Glomerular visceral epithelial cell (primary cell): ENCODE results near the gene ZMYND8.

Source experiments
- DNase-seq: peaks from one replicate; pipeline ENCODE4 v3.0.0-alpha.2; 2016; ENCODE audit errors: extremely low spot score

The ZMYND8 gene

GRCh38 chr20:47332381-47333206 lies 23.9 kb downstream of the ZMYND8 start:
- DNase-seq, result no peak

GRCh38 chr20:47330933-47331708 lies 25.4 kb downstream of the ZMYND8 start:
- DNase-seq, result peak; percentile 88

- no peak for DNase-seq
Measured at GRCh38 chr20:47330071-47330470, 26.4 kb downstream of the ZMYND8 start.

- no peak for DNase-seq
Measured at GRCh38 chr20:47328129-47328528, 28.4 kb downstream of the ZMYND8 start.

GRCh38 chr20:47327711-47328110 lies 28.8 kb downstream of the ZMYND8 start:
- DNase-seq, result no peak

- peak; percentile 56 for DNase-seq
Measured at GRCh38 chr20:47326658-47327268, 29.7 kb downstream of the ZMYND8 start.

- DNase-seq, result no peak
Measured at GRCh38 chr20:47325242-47325641, 31.3 kb downstream of the ZMYND8 start.

DNA sequence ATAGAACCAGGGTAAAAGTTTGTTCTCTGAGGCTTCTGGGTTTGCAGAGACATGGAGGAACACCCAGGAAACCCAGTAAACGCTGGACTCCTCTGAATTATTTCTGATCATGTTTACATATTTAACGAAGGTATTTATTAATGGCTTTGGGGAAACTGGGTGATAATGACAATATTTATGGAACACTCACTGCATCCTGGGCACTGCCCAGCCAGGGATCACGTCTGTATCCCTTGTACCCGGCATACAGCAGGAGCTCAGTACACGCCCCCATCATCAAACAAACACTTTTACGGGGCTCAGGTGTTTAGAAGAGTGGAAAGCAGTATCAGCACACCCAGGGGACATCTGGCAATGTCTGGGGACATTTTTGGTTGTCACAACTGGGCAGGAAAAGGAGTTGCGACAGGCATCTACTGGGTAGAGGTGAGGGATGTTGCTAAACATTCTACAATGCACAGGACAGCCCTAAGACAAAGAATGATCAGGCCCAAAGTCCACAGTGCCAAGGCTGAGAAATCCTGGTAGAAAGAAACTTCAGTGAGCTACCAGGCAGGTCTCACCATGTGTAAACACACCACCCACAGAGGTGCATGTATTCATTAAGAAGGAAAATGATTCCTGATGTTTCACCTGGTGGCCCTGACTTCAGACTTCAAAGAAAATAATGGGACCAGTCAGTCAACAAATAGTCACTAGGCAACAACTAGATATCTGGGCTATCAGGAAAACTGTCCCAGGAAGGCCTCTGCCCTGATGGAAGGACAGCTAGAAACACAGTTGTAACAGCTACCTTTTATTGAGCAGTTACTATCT lies 35.3 kb downstream of the ZMYND8 start:
- no peak for DNase-seq

DNA sequence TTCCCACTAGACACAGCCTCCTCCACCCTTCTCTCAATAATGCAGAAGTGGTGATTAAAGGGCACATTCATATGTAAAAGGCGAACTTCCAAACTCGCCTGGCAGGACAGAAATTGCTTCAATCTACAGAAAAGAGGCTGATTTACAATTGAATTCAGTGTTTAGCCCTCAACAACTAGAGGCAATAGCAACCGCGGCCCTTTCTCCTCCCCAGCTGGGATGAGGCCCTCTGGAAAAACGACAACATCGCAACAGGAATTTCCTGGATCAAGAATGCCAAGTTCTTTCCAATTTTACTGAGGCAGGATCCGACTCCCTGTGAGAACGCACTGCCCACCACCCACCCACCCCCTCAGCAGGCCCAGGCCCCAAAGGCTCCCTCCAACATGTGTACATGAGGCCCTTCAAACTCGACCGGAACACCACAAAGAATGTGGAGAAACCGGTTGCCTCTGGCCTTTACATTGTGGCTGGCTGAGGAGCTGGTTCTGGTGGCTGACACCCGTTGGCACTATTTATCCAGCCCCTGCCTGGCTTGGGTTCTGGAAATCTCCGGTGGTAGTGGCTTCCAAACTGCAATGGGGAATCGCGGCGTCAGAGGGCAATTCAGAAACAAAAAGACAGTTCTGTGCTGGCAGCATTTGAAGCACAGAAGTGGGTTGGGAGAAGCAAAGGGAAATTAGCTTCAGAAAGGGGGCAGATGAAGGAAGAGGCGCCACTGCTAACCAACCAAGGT lies 36.8 kb downstream of the ZMYND8 start:
- DNase-seq, result peak; percentile 47

GRCh38 chr20:47318586-47319516 lies 37.6 kb downstream of the ZMYND8 start:
- peak; percentile 72 for DNase-seq

- DNase-seq, result peak; percentile 78
Measured at GRCh38 chr20:47318027-47318585, 38.4 kb downstream of the ZMYND8 start.

GRCh38 chr20:47317127-47317895 lies 39.2 kb downstream of the ZMYND8 start:
- peak; percentile 97 for DNase-seq

- no peak for DNase-seq
Measured at GRCh38 chr20:47316776-47317126, 39.7 kb downstream of the ZMYND8 start.

DNA sequence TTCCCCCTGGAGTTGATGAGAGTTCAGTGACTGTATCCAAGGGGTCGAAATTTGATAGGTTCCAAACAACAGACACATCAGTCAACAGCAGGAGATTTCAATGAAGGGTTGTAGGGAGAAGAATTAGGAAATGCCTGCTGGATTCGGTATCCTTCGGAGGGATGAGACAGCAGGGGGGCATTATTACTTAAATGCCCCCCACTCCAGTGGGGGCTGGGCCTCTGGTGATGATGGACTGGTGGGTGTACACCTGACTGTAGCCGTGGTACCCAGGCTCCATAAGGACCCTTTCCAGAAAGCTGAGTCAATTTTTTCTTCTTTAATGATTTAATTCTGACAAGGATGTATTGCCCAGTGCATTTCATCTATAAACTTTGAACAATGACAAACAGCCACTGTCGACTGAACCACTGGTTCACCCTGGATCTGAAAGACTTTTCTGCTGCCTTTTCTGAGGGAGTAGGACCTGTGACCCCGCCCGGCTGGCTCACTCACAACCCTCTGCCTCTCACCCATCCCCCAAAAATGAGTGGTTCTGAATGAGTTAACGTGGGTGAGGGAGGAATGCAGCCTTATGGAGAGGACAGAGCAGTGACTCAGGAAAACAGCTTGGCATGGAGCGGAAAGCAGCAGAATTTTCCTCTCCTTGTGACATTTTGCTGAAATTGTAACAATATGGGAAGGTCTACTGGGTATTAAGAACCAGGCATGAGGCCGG lies 41.0 kb downstream of the ZMYND8 start:
- peak; percentile 91 for DNase-seq

GRCh38 chr20:47314647-47315338 lies 41.7 kb downstream of the ZMYND8 start:
- DNase-seq, result no peak

- DNase-seq, result no peak
Measured at GRCh38 chr20:47311967-47312681, 44.4 kb downstream of the ZMYND8 start.

DNA sequence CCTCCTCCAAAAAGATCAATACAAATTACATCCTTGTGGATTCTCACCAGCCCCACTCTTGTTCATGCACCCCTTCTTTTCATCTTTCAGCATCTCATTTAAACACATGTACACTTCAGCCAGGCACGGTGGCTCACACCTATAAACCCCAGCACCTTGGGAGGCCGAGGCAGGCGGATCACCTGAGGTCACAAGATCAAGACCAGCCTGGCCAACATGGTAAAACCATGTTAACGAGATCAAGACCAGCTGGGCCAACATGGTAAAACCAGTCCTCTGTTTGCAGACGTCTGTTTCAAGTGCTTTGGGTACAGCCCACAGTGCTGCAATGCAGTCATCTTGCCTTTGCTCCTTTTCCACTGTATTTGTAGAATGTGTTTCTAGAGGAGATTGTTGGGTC lies 45.3 kb downstream of the ZMYND8 start:
- DNase-seq, result no peak
